Mesothelial cell of epicardium (in vitro differentiated cells): ENCODE measurements around the gene MTF1. TPM values are rescaled to one million over a fixed set of nuclear protein-coding genes. Genes with fewer than 3 reads are reported as not detected.

Experiments used
- DNase-seq, 2 experiments: peaks; one replicate each; pipeline ENCODE4 v3.0.0; 2021; ENCODE audit warnings: low spot score in 2 of 2; ENCODE audit not compliant: unreplicated experiment in 2 of 2
- H3K27ac Mint-ChIP-seq: 2 replicates; pipeline ENCODE4 v1.8.0; 2021; ENCODE audit warnings: mixed read lengths
- H3K27me3 Mint-ChIP-seq: 2 replicates; pipeline ENCODE4 v1.8.0; 2021; ENCODE audit warnings: low read depth, mixed read lengths
- H3K36me3 Mint-ChIP-seq: 2 replicates; pipeline ENCODE4 v1.8.0; 2021; ENCODE audit warnings: mixed read lengths
- H3K4me1 Mint-ChIP-seq: 2 replicates; pipeline ENCODE4 v1.8.0; 2021; ENCODE audit warnings: mixed read lengths
- H3K4me3 Mint-ChIP-seq: 2 replicates; pipeline ENCODE4 v1.8.0; 2021; ENCODE audit warnings: mild to moderate bottlenecking, moderate library complexity, mixed read lengths
- H3K9me3 Mint-ChIP-seq: 2 replicates; pipeline ENCODE4 v1.8.0; 2021; ENCODE audit warnings: mixed read lengths
- total RNA-seq: library from RNA; stranded (reverse); gene quantifications from 3 replicates; pipeline ENCODE4 v1.2.1, GENCODE V29; 2021
- TF ChIP-seq, protein P1 (sequence below): fragments of 200-600 bp; sonication (generic); IDR thresholded peaks from one replicate; pipeline ENCODE4 v1.5.0; 2021; ENCODE audit warnings: antibody characterized with exemption; ENCODE audit not compliant: unreplicated experiment

Gene MTF1
- total RNA-seq, 1 donor from 2014 or later, result 14.3 TPM

DNA sequence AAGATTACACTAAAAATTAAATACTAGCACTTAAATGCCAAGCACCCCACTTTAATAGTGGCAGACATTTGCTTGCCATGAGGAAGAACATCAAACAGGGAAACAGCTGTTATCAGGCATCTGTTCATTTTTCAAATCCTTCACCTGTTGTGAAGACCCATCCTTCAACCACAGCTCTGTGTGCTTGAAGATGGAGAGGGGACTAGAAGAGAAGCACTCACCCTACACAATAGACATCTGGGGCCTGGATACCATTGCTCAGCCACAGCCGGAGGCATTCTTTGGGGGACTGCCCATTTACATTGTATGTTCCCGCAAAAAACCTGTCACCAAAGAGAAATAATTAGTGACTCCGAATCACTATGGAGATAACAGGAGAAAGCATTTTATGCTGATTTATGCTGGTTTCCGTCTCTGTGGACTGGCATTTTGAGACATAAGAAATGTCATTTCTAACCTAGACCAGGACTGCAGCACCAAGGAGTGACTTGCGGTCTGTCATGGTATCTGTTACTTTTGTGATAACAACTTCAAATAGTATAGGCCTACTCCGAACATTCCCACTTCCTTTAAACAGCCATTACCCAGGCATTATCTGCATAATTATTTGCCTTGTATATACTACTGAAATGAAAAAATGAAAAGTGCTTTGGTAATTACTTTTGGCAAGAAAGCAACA is 28.8 kb upstream of the MTF1 start:
- no peaks in the 10 kb centered on the region for H3K27me3 Mint-ChIP-seq
- H3K9me3 Mint-ChIP-seq, result no peaks in the 10 kb centered on the region
- H3K4me3 Mint-ChIP-seq, result no peak overlapping the region
- H3K27ac Mint-ChIP-seq, result no peak overlapping the region
- TF ChIP-seq, protein P1, sequence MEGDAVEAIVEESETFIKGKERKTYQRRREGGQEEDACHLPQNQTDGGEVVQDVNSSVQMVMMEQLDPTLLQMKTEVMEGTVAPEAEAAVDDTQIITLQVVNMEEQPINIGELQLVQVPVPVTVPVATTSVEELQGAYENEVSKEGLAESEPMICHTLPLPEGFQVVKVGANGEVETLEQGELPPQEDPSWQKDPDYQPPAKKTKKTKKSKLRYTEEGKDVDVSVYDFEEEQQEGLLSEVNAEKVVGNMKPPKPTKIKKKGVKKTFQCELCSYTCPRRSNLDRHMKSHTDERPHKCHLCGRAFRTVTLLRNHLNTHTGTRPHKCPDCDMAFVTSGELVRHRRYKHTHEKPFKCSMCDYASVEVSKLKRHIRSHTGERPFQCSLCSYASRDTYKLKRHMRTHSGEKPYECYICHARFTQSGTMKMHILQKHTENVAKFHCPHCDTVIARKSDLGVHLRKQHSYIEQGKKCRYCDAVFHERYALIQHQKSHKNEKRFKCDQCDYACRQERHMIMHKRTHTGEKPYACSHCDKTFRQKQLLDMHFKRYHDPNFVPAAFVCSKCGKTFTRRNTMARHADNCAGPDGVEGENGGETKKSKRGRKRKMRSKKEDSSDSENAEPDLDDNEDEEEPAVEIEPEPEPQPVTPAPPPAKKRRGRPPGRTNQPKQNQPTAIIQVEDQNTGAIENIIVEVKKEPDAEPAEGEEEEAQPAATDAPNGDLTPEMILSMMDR, result no peak
- no peaks in the 10 kb centered on the region for H3K4me1 Mint-ChIP-seq
- no peak for DNase-seq
- peaks cover 23% of the 10 kb centered on the region for H3K36me3 Mint-ChIP-seq

DNA sequence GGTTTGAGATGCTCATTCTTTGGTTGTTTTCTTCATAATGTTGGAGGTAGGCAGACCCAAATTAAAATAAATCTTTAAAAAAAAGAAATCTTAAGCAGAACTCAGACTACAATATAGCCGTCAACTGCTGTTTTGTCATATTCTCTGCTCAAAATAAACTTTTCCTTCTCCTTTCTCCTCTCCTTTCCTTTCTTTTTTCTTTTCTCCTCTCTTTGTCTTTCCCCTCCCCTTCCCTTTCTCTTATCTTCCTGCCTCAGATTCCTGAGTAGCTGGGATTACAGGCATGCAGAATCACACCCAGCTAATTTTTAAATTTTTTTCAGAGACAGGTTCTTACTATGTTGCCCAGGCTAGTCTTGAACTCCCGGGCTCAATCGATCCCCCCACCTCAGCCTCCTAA is 24.8 kb upstream of the MTF1 start:
- Mint-ChIP-seq H3K36me3 (peaks cover 34% of the 10 kb centered on the region), H3K4me1 (no peaks in the 10 kb centered on the region), H3K27ac (no peak overlapping the region), H3K27me3 (no peaks in the 10 kb centered on the region), H3K4me3 (no peak overlapping the region), H3K9me3 (no peaks in the 10 kb centered on the region)
- TF ChIP-seq, protein P1, result no peak
- DNase-seq, result no peak

DNA sequence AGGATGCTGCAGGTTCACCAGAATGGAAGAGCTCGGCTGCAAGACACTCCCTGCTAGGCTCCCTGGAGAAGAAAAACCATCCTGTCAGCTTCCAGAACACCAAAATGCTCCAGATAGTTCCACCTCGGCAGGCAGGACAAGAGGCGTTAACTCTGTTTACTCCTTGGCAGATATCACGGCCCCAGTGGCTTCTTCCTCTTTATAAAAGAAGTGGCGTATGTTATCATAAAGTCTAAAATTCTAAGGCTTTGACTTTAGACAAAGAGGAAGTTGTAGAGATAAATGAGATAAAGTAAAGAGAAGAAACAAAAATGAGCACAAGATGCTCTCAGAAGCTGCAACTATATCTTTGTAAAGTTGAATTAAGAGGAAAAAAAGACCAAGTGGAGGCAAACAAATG is 24.3 kb upstream of the MTF1 start:
- H3K36me3 Mint-ChIP-seq, result peaks cover 34% of the 10 kb centered on the region
- no peaks in the 10 kb centered on the region for H3K9me3 Mint-ChIP-seq
- no peaks in the 10 kb centered on the region for H3K4me1 Mint-ChIP-seq
- H3K27me3 Mint-ChIP-seq, result no peaks in the 10 kb centered on the region
- DNase-seq, result no peak
- TF ChIP-seq, protein P1, result no peak
- H3K4me3 Mint-ChIP-seq, result no peak overlapping the region
- no peak overlapping the region for H3K27ac Mint-ChIP-seq

DNA sequence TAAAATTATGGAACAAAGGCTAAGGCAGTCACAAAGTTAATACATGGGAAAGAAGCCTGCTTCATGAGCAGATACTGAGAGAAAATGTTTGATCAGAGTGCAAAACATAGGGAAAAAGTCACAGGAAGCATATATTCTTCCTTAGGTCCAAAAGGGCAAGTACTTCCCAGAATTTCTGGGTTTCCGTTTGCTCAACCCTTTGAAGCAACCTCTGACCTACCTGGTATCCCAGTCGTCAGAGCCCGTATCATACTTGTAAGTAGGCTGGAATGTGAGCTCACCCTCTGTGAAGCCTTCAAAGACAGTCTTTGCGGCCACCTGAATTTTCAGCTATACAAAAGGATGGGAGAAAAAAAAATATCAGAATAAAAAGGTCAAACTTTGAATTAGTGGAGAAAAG is 20.5 kb upstream of the MTF1 start:
- Mint-ChIP-seq H3K9me3 (no peaks in the 10 kb centered on the region), H3K4me3 (no peak overlapping the region), H3K27me3 (no peaks in the 10 kb centered on the region), H3K27ac (no peak overlapping the region), H3K36me3 (peaks cover 24% of the 10 kb centered on the region), H3K4me1 (no peaks in the 10 kb centered on the region)
- TF ChIP-seq, protein P1, result no peak
- DNase-seq, result no peak

DNA sequence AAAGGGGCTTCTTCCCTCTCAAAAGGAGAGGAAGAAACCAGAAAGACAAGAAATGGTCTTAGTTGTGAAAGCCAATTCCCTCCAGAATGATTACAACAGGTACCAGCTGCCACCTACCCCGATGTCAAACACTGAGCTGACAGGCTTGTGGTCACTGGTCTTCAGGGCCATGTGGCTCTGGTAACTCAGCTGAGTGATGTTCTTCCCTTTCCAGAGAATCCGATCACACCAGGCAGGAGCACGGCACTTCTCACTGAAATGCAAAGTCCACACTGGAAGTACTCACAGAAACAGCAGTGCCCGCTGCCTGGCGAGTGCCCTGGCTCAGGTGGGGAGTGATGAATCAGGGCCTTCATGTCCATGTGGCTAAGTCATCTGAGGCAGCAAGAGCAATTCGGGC is 18.7 kb upstream of the MTF1 start:
- Mint-ChIP-seq H3K36me3 (peaks cover 31% of the 10 kb centered on the region), H3K4me3 (no peak overlapping the region), H3K9me3 (no peaks in the 10 kb centered on the region), H3K27ac (no peak overlapping the region), H3K4me1 (no peaks in the 10 kb centered on the region), H3K27me3 (no peaks in the 10 kb centered on the region)
- TF ChIP-seq, protein P1, result no peak
- no peak for DNase-seq

DNA sequence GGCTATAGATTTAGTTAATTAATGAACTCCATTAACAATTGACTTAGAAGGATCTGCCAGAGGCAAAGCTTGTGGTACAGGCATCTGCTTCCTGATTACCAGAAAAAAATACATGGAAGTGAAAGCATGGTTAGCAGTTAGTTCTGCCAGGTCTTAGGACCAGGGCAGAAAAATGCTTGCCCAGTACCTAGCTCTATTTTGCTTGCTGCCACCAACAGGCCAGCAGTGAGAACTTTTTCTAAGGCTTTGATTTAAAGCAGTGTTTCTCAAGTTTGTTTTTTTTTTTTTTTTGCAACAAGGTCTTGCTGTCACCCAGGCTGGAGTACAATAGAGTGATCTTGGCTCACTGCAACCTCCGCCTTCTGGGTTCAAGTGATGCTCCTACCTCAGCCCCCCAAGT is 16.4 kb upstream of the MTF1 start:
- H3K4me1 Mint-ChIP-seq, result no peaks in the 10 kb centered on the region
- H3K9me3 Mint-ChIP-seq, result no peaks in the 10 kb centered on the region
- TF ChIP-seq, protein P1, result no peak
- no peak for DNase-seq
- H3K36me3 Mint-ChIP-seq, result peaks cover 30% of the 10 kb centered on the region
- H3K27ac Mint-ChIP-seq, result no peak overlapping the region
- no peaks in the 10 kb centered on the region for H3K27me3 Mint-ChIP-seq
- H3K4me3 Mint-ChIP-seq, result no peak overlapping the region
